Muscle of arm (tissue), 12 donors: ENCODE data around the gene CHST2. TPM values are rescaled to one million over a fixed set of nuclear protein-coding genes. Genes with fewer than 3 reads are reported as not detected.
A peak's percentile ranks its signal among the peaks of the same experiment; 100 is the strongest.

Experiments used
- DNase-seq: peaks from one replicate; pipeline ENCODE4 v3.0.0-alpha.2; 2013
- polyA plus RNA-seq, 12 donors: library from polyadenylated mRNA; unstranded; fragments of 120-200 nt; gene quantifications; one replicate each; pipeline ENCODE4 v1.2.1, GENCODE V29; 2013; ENCODE audit not compliant: insufficient read length in 12 of 12

Gene CHST2
- polyA plus RNA-seq, 12 donors = 2.3 to 14.3 (median 5.1) TPM; not detected in 1

GRCh38 chr3:143092191-143092590 lies 27.4 kb upstream of the CHST2 start:
- DNase-seq = no peak

- DNase-seq = no peak
Observed at GRCh38 chr3:143095813-143096212, 23.8 kb upstream of the CHST2 start.

- DNase-seq = no peak
Observed at GRCh38 chr3:143098032-143098764, 21.4 kb upstream of the CHST2 start.

DNA sequence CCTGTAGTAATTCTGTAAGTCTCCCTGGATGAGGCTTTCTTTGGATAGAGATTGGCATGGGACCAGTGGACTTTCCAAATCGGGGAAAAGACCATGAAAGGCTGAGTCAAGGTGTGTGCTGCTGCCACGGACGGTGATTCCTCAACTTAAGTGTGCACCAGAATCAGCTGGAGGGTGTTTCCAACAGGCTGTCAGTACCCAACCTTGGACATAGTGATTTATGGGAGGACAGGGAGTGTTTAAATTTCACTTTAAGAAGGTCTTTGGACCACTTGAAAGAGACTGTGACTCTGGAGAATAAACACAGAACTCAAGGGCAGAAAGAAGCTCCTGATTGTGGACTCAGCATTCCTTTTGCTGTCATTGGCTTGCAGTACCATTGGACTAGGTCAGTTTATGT lies 20.4 kb upstream of the CHST2 start:
- DNase-seq = no peak

DNA sequence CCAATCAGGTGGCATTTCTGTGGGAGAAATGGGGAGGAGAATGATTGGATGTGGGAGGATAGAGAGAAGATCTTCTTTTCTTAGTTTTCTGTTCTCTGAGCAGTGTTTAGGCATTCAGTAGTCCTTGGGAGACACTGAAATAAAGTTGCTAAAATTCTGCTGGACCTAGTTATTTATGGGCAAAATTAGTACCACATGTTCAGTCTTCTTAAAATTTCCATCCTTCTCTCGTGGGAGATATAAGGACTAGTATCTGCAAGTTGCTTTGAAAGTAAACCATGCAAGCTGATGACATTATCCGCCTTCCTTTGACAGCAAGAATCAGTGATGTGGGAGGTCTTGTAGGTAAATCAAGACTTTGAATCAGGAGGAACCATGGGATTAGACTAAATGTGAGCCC lies 19.9 kb upstream of the CHST2 start:
- no peak for DNase-seq

GRCh38 chr3:143100451-143100850 lies 19.1 kb upstream of the CHST2 start:
- no peak for DNase-seq

DNA sequence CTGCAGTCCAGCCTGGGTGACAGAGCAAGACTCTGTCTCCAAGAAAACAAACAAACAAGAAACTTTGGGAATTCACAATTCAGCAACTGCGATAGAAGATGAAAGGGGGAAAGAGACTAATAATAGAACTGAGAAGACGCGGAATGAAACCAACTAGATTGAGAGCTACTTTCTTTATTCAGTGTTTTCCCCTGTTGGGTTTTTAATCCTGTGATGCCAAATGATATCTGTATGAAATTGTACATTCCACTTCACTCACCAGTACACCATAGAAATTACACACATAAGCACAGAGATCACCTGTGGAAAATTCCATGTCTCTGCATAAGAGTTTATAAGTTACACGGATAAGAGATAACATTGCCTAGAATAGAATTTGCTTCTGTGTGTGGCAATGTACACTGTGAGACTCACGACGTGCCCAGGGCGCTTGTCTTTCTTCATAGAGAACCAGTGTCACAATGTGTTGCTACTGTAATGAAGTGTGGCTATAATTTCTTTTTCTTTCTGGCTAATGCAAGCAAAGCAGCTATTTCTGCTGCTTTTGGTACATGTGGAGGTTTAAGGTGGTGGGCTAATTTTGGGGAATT lies 17.7 kb upstream of the CHST2 start:
- no peak for DNase-seq

- no peak for DNase-seq
Observed at GRCh38 chr3:143103652-143104051, 15.9 kb upstream of the CHST2 start.

DNA sequence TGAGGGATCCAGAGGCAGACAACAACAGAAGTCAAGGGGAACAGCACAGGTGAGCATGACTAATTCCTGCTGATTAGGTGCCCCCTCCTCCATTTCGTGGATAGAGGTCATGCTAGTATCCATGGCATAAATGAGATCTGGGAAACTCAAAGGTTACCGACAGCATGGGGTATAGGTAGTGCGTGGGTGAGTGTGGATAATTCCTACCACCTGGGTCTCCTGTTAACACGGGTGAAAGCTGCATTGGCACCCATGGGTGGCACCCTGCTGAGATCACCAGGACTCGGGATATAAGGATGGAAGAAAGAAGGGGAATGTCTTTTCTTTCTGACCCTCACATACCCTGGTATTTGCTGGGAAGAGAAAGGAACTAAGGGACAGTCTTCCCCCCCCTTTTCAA lies 14.4 kb upstream of the CHST2 start:
- no peak for DNase-seq

- DNase-seq = no peak
Observed at GRCh38 chr3:143109861-143110260, 9.7 kb upstream of the CHST2 start.

GRCh38 chr3:143110371-143110770 lies 9.2 kb upstream of the CHST2 start:
- DNase-seq = no peak

- no peak for DNase-seq
Observed at GRCh38 chr3:143118630-143119008, 952 bp upstream of the CHST2 start.

DNA sequence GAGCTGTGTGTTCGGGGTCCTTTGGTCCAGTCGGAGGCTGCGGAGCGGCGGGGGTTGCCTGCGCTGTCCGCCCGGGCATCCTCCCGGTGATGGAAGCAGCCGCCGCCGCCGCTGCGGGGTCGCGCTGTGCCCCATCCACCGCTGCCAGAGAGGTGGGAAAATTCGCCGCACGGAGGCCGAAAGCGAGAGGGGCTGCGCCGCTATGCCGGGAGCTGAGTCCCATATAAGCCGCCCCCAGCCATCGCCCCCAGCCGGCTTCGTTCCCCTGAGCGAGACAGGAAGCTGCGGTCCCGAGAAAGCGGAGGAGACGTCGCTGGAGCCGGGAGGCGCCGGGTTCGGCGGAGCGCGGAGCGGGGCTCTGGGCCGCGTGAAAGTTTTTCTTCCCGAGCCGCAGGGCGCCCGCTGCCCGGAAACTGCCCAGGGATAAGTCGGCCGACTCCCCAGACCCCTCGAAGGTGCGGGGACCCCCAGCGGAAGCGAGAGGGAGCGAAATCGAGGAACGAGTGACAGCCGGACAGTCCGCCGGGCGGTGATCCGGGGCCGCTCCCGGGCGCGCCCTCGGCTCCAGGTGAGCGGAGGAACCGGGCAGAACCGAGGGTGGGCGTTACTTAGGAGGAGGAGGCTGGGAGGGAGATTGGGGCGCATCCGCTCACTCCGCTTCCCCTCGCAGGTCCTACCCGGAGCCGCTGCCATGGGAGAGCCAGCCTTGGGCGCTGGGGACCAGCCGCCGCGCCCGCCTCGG lies 574 bp downstream of the CHST2 start:
- no peak for DNase-seq

DNA sequence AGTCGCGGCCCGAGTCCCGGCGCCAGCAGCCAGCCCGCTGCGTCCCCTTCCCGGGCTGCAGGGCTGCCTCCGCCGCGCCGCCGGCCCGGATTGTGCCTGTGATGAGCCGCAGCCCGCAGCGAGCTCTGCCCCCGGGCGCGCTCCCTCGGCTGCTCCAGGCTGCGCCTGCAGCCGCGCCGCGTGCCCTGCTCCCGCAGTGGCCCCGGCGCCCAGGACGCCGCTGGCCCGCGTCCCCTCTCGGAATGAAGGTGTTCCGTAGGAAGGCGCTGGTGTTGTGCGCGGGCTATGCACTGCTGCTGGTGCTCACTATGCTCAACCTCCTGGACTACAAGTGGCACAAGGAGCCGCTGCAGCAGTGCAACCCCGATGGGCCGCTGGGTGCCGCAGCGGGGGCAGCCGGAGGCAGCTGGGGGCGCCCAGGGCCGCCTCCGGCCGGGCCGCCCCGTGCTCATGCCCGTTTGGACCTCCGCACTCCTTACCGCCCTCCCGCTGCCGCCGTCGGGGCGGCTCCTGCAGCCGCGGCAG lies 1.2 kb downstream of the CHST2 start:
- DNase-seq = no peak

DNA sequence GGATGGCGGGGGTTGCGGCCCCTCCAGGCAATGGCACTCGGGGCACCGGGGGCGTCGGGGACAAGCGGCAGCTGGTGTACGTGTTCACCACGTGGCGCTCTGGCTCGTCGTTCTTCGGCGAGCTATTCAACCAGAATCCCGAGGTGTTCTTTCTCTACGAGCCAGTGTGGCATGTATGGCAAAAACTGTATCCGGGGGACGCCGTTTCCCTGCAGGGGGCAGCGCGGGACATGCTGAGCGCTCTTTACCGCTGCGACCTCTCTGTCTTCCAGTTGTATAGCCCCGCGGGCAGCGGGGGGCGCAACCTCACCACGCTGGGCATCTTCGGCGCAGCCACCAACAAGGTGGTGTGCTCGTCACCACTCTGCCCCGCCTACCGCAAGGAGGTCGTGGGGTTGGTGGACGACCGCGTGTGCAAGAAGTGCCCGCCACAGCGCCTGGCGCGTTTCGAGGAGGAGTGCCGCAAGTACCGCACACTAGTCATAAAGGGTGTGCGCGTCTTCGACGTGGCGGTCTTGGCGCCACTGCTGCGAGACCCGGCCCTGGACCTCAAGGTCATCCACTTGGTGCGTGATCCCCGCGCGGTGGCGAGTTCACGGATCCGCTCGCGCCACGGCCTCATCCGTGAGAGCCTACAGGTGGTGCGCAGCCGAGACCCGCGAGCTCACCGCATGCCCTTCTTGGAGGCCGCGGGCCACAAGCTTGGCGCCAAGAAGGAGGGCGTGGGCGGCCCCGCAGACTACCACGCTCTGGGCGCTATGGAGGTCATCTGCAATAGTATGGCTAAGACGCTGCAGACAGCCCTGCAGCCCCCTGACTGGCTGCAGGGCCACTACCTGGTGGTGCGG lies 1.9 kb downstream of the CHST2 start:
- DNase-seq = peak; percentile 63

DNA sequence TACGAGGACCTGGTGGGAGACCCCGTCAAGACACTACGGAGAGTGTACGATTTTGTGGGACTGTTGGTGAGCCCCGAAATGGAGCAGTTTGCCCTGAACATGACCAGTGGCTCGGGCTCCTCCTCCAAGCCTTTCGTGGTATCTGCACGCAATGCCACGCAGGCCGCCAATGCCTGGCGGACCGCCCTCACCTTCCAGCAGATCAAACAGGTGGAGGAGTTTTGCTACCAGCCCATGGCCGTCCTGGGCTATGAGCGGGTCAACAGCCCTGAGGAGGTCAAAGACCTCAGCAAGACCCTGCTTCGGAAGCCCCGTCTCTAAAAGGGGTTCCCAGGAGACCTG lies 2.5 kb downstream of the CHST2 start:
- DNase-seq = no peak

GRCh38 chr3:143122608-143123352 lies 3.2 kb downstream of the CHST2 start:
- DNase-seq = no peak

DNA sequence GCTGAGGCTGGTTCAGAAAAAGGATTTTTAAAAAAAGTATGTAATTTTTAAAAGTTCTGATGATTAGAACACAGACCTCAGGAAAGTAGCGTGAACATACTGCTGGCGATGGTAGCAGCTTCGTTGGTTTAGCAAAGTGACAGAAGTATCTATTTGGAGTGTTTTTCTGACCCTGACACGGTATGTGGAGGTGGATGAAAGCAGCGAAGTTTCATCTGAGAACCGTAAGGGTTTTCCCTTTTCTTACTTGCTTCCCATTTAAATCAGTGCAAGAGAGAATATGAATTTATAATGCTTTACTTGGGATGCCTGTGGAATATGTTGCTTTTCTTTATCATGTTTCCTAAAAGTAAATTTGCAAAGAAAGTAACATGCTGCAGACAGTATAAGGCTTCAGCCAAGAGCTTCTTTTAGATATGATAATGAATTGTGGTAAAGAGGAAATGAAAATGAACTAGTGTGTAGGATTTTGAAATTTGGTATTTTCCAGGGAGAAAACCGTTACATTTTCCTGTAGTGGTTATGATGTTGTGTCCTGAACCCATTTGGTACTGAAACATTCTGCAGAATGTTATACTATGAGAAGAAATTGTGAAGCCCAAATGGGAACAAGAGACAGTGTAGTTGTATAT lies 3.9 kb downstream of the CHST2 start:
- DNase-seq = no peak

GRCh38 chr3:143124601-143125520 lies 5.3 kb downstream of the CHST2 start:
- no peak for DNase-seq

DNA sequence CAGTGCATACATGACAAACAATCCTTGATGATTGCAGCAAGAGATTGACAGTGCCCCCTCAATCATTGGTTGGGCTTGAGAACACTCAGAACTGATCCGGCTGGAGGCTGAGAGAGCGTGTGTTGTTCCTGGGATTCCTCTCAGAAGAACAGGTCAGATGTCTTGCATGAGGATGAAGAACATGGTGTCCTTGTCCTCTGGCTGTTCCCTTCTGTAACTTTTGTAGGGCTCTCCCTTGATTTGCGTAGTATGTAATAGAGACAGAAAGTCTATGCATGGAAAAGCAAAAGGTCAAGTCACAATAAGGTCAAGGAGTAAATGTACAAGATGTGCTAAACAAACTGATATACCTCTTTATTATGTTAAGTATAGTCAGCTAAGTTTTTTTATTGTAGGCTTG lies 8.2 kb downstream of the CHST2 start:
- DNase-seq = no peak
